Neuron (in vitro differentiated cells): Measurements from ENCODE around the gene BMP8A.
"Not testable (repeated sequence)": the region's sequence is repeated elsewhere in the genome, so short reads cannot be mapped to it uniquely, and the experiment has no call there.

ENCODE experiments used
- H2AFZ ChIP-seq: one replicate; pipeline ENCODE4 v1.6.1; 2013; ENCODE audit warnings: low read depth, mild to moderate bottlenecking, inconsistent platforms, low read length, moderate library complexity
- H3K27me3 ChIP-seq: one replicate; pipeline ENCODE4 v1.6.1; 2013; ENCODE audit warnings: low read length; ENCODE audit not compliant: insufficient read depth
- H3K36me3 ChIP-seq: one replicate; pipeline ENCODE4 v1.6.1; 2013; ENCODE audit warnings: low read length; ENCODE audit not compliant: insufficient read depth
- H3K4me1 ChIP-seq: one replicate; pipeline ENCODE4 v1.6.1; 2013; ENCODE audit warnings: low read length; ENCODE audit not compliant: insufficient read depth
- H3K4me3 ChIP-seq: 2 replicates; pipeline ENCODE4 v1.5.1; 2013; ENCODE audit warnings: mild to moderate bottlenecking, low read length, moderate library complexity
- H3K9me3 ChIP-seq: one replicate; pipeline ENCODE4 v1.6.1; 2013; ENCODE audit warnings: low read length

Gene BMP8A, protein sequence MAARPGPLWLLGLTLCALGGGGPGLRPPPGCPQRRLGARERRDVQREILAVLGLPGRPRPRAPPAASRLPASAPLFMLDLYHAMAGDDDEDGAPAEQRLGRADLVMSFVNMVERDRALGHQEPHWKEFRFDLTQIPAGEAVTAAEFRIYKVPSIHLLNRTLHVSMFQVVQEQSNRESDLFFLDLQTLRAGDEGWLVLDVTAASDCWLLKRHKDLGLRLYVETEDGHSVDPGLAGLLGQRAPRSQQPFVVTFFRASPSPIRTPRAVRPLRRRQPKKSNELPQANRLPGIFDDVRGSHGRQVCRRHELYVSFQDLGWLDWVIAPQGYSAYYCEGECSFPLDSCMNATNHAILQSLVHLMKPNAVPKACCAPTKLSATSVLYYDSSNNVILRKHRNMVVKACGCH

DNA sequence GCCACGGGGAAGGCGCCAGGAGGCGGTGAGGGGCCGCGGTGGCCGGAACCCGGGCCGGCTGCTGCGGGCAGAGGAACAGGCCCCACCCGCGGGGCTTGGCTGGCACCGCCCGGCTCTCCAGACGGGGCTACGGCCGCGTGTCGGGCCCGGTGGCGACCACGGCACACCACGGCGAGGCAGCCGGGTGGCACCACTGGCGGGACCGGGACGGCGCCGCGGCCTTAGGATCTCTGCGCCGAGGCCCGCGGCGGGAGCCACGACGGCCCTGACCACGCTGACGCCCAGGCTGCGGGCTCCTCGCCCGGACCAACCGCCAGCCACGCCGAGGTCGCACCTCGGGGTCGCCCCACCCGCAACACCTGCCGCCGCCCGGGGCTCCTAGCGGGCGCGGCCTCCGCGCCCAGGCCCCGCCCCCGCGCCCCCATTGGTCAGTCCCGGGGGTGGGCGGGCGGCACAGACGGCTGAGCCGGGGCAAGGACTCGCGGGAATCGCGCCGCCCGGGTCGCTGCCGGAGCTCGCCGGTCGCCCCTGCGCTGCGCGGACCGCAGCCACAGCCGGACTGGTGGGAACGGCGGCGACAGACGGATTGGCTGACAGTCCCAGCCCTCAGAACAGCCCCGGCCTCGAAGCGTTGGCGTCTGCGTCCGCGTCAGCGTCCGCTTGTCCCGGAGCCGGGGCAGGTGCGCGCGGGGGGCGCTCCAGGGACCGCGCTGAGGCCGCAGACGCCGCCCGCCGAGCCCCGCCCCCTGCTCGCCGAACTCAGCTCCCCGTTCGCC is at the start of gene BMP8A:
Gene BMP8A, plus strand, starts transcription at position 491 of the 776 bp plus-strand sequence. CDS start 356 bp downstream, outside the sequence.
- Histone ChIP-seq H3K4me3 (peak within 1 kb of the TSS; percentile 43), H3K4me1 (no peaks in the 10 kb centered on the region), H3K27me3 (peaks cover 23% of the 10 kb centered on the region)

DNA sequence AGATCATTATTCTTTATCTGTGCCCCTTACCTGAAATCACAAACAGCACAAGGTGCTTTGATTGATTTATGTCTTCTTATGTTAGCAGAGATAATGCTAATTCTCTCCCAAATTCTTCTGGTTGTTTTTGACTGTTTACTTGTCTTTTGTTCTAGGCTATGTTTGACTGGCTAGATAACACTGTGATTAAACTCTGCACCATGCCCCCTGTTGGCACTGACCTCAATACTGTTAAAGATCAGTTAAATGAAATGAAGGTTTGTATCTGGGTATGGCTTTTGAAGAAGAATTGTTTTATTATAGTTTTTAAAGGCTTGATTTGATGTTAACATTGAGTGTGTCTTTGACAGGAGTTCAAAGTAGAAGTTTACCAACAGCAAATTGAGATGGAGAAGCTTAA is 49.6 kb upstream of the BMP8A start:
- Histone ChIP-seq H3K9me3 (no peaks in the 10 kb centered on the region), H3K4me1 (peaks cover 6% of the 10 kb centered on the region), H3K36me3 (peaks cover 80% of the 10 kb centered on the region), H2AFZ (no peak overlapping the region), H3K27me3 (no peaks in the 10 kb centered on the region), H3K4me3 (no peak overlapping the region)

More for the DNA sequence above, at the start of gene BMP8A:
- Histone ChIP-seq H3K36me3 (peaks cover 17% of the 10 kb centered on the region), H3K9me3 (no peaks in the 10 kb centered on the region), H2AFZ (no peak within 1 kb of the TSS)

DNA sequence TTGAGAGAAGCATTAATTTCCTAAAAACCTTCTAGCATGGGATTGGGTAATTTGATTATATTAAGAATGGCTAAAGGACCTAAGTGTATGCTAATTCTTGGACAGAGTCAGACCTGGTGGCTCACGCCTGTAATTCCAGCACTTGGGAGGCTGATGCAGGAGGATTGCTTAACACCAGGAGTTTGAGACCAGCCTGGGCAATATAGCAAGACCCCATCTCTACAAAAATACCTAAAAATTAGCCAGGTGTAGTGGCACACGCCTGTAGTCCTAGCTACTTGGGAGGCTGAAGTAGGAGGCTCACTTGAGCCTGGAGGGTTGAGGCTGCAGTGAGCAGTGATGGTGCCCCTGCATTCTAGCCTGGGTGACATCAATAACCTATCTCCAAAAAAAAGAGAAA is 45.9 kb upstream of the BMP8A start:
- no peaks in the 10 kb centered on the region for H3K9me3 ChIP-seq
- H3K27me3 ChIP-seq, result no peaks in the 10 kb centered on the region
- no peaks in the 10 kb centered on the region for H3K4me1 ChIP-seq
- no peak overlapping the region for H3K4me3 ChIP-seq
- H2AFZ ChIP-seq, result no peak overlapping the region
- peaks cover 87% of the 10 kb centered on the region for H3K36me3 ChIP-seq

DNA sequence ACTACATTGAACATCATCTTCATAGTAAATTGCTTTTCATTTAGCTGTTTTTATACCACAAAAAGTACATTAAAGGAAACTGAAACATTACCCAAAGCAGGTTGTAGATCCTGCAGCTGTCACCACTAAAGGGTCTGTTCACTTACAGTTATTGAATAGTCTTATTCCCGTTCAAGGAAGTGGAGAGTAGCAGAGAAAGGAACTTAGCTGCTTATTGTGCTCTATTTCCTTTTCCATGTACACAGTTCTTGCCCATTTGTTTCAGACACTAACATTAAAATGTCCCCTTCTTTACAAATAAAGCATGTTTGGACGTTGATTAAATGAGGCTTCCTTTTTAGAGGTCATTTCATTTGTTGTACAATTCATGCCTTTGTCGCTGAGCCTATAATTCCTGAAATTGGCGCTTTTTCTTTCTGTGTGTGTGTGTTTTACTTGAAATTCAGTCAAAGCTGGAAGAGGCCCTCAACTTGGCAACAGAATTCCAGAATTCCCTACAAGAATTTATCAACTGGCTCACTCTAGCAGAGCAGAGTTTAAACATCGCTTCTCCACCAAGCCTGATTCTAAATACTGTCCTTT is 44.4 kb upstream of the BMP8A start:
- Histone ChIP-seq H3K4me1 (no peaks in the 10 kb centered on the region), H3K36me3 (peaks cover 87% of the 10 kb centered on the region), H2AFZ (no peak overlapping the region), H3K27me3 (no peaks in the 10 kb centered on the region), H3K9me3 (no peaks in the 10 kb centered on the region), H3K4me3 (no peak overlapping the region)

DNA sequence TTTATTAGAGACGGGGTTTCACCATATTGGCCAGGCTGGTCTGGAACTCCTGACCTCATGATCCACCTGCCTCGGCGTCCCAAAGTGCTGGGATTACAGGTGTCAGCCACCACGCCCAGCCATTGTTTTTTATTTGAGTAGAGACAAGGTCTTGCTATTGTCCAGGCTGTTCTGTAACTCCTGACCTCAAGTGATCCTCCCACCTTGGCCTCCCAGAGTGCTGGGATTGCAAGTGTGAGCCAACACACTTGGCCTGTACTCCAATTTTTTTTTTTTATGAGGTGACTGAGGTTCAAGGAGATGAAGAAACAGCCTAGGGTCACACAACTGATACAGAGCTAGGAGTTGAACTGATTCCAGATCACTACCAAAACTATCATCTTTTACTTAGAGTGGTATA is 41.4 kb upstream of the BMP8A start:
- H3K4me1 ChIP-seq, H2AFZ ChIP-seq, H3K9me3 ChIP-seq, H3K4me3 ChIP-seq, H3K27me3 ChIP-seq: not testable (repeated sequence)
- H3K36me3 ChIP-seq, result peaks cover 88% of the 10 kb centered on the region

DNA sequence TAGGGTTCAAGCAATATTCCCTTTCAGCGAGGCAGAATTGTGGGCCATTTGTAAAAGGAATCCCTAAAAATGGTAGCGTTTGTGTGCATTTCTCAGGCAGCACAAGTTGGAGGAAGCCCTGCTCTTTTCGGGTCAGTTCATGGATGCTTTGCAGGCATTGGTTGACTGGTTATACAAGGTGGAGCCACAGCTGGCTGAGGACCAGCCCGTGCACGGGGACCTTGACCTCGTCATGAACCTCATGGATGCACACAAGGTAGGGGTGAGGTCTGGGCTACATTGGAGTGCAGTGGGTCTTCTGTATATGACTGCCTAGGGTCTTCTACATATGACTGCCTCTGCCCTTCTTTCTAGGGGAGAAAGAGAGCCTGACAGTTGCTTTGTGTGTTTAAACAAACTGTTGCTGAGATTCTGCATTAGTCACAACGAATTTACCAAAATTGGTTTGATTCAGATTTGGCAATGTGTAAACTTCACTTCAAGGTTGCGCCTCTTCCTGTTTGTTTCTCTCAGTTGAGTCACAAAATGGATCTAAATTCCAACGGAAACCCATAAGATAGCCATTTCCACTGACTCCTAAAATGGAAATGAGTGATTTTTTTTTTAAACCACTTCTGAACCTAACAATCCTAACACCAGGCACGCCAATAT is 40.4 kb upstream of the BMP8A start:
- Histone ChIP-seq H3K9me3 (no peaks in the 10 kb centered on the region), H3K4me1 (no peaks in the 10 kb centered on the region), H2AFZ (no peak overlapping the region), H3K27me3 (no peaks in the 10 kb centered on the region), H3K4me3 (no peak overlapping the region), H3K36me3 (peaks cover 88% of the 10 kb centered on the region)

DNA sequence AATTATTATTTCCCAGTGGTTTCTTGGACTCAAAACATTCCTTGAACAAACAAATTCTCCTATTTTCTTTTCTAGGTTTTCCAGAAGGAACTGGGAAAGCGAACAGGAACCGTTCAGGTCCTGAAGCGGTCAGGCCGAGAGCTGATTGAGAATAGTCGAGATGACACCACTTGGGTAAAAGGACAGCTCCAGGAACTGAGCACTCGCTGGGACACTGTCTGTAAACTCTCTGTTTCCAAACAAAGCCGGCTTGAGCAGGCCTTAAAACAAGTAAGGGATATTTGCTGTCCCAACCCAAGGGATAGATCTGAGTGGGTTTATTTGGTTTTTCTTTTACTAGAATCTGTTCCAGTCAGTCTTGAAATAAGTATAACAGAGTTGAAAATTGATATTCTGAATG is 39.4 kb upstream of the BMP8A start:
- Histone ChIP-seq H3K4me3 (no peak overlapping the region), H3K4me1 (no peaks in the 10 kb centered on the region), H3K9me3 (no peaks in the 10 kb centered on the region), H3K27me3 (no peaks in the 10 kb centered on the region), H2AFZ (no peak overlapping the region), H3K36me3 (peaks cover 89% of the 10 kb centered on the region)

DNA sequence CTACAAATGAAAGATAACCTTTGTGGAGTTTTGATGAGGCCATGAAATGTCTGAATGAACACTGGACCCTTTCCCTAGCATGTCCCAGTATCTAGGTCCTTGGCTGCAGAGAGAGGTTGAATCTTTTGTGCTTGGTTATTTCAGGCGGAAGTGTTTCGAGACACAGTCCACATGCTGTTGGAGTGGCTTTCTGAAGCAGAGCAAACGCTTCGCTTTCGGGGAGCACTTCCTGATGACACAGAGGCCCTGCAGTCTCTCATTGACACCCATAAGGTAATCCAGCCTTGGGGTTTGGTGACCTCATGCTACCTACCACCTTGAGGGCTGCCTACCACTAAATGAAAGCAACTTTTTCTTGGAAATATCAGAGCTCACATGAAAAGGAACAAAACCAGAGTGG is 38.9 kb upstream of the BMP8A start:
- no peaks in the 10 kb centered on the region for H3K9me3 ChIP-seq
- H2AFZ ChIP-seq, result no peak overlapping the region
- H3K36me3 ChIP-seq, result peaks cover 89% of the 10 kb centered on the region
- H3K4me3 ChIP-seq, result no peak overlapping the region
- no peaks in the 10 kb centered on the region for H3K27me3 ChIP-seq
- no peaks in the 10 kb centered on the region for H3K4me1 ChIP-seq

DNA sequence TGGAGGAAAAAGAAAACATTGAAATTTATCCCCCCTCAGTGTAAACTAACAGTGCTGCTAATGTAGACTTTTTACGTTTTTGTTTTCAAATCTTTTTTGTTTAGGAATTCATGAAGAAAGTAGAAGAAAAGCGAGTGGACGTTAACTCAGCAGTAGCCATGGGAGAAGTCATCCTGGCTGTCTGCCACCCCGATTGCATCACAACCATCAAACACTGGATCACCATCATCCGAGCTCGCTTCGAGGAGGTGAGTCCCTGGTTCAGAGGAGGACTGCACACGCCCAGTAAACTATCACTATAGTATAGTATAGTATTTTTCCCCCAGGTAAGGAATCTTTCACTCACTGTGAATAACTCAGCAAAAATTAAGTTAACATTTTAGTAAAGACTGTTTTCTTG is 37.8 kb upstream of the BMP8A start:
- Histone ChIP-seq H2AFZ (no peak overlapping the region), H3K27me3 (no peaks in the 10 kb centered on the region), H3K36me3 (peaks cover 89% of the 10 kb centered on the region), H3K9me3 (no peaks in the 10 kb centered on the region), H3K4me1 (no peaks in the 10 kb centered on the region), H3K4me3 (no peak overlapping the region)

DNA sequence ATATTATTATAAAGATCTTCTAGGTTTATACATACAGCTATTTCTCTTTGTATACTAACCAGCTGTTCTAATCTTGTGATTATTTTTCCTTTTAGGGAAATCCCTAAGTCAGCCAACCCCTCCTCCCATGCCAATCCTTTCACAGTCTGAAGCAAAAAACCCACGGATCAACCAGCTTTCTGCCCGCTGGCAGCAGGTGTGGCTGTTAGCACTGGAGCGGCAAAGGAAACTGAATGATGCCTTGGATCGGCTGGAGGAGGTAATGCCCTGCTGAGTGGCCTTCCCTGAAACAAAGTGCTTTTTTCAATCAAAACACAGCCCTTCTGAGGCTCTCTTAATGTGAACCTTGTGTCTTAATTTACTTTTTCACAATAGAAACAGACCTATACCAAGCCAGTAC is 32.4 kb upstream of the BMP8A start:
- H3K9me3 ChIP-seq, result no peaks in the 10 kb centered on the region
- no peaks in the 10 kb centered on the region for H3K27me3 ChIP-seq
- H3K4me3 ChIP-seq, result no peak overlapping the region
- H3K36me3 ChIP-seq, result peaks cover 96% of the 10 kb centered on the region
- H2AFZ ChIP-seq, result no peak overlapping the region
- H3K4me1 ChIP-seq, result no peaks in the 10 kb centered on the region

DNA sequence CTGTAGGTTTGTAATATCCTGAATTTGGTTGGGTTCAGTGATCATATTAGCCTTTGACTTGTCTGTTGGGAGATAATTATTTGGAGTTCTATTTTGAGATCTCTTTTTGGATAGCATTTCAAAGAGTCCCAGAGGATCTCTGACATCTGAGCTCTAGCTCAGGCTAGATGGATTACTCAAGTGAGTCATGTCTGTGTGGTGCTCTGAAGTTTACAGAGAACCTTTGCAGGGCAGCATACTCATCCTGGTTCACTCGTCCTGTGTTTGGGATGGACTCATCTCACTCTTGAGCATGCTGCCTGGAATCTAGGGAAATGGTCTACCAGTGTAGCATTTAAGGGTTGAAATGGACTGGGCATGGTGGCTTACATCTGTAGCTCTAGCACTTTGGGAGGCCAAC is 29.4 kb upstream of the BMP8A start:
- Histone ChIP-seq H3K36me3 (peaks cover 90% of the 10 kb centered on the region), H3K4me3 (no peak overlapping the region), H3K27me3 (no peaks in the 10 kb centered on the region), H3K9me3 (no peaks in the 10 kb centered on the region), H2AFZ (no peak overlapping the region), H3K4me1 (no peaks in the 10 kb centered on the region)

DNA sequence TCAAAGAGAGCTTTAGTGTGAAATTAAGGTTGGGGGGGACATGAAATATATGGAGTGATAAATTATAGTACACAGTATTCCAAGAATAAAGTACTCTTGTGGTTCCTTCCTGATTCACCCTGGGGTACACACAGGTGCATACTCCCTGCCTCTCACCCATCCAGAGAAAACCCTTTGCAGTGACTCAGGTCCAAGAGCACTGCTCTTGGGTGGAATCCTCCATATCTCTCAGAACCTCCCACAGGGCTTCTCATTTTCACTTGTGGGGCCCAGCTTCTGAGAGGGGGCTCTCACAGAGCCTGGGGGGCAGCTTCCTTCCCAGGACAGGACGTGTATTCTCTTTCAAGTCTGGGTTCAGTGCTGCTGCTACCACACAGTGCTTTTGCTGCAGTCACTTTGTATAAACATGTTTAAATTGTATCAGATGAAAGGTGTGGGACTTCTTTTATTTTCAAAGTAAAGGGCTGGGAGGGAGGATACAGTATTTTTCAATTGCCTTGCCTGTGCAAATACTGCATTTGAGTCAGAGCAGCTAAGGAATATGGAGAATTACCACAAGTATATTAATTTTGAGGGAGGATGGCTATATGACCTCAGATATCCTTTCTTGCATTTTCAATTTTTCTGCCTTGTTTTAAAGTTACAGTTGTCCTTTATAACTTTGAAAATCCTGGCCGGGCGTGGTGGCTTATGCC is 24.9 kb upstream of the BMP8A start:
- H2AFZ ChIP-seq, result no peak overlapping the region
- H3K27me3 ChIP-seq, result no peaks in the 10 kb centered on the region
- H3K9me3 ChIP-seq, result no peaks in the 10 kb centered on the region
- H3K36me3 ChIP-seq, result peaks cover 86% of the 10 kb centered on the region
- H3K4me1 ChIP-seq, result no peaks in the 10 kb centered on the region
- no peak overlapping the region for H3K4me3 ChIP-seq
